NT2/D1 (cell line): ENCODE measurements around the gene AKT2.

Experiments
- SUZ12 ChIP-seq: IDR thresholded peaks from 2 replicates; pipeline ENCODE4 v1.6.1; 2011; ENCODE audit not compliant: insufficient read length, insufficient read depth; ENCODE audit errors: extremely low read depth
- YY1 ChIP-seq: IDR thresholded peaks from 2 replicates; pipeline ENCODE4 v1.6.1; 2011; ENCODE audit not compliant: insufficient read length, insufficient read depth
- ZNF274 ChIP-seq: IDR thresholded peaks from 2 replicates; pipeline ENCODE4 v1.6.1; 2011; ENCODE audit warnings: mild to moderate bottlenecking, low read depth, low read length

- TF ChIP-seq YY1 (no peak), SUZ12 (no peak), ZNF274 (no peak)
These were observed 91.6 kb downstream of the AKT2 start for GRCh38 chr19:40193587-40193849.
